Panc1 (cell line): ENCODE data around the gene SPSB1. TPM values are rescaled to one million over a fixed set of nuclear protein-coding genes. Genes with fewer than 3 reads are reported as not detected.

Experiments
- ATAC-seq: fragments of 200-7000 bp; cut with Tn5 transposase; 2 replicates; pipeline ENCODE4 v1.9.1; 2020; ENCODE audit warnings: mild to moderate bottlenecking, moderate library complexity
- BruUV-seq: library from RNA; stranded (reverse); fragments of 400-500 nt; replicated peaks from 2 replicates; lab custom pipeline; 2021; lab: Mats Ljungman, UMichigan
- CTCF ChIA-PET: fragments of 300-600 bp; sonication (Branson Sonifier 250); formaldehyde crosslinking; loops from one replicate; lab custom pipeline; 2022; ENCODE audit warnings: antibody characterized with exemption; lab: Charles Lee
- POLR2A ChIA-PET: fragments of 300-600 bp; sonication (Branson Sonifier 250); formaldehyde crosslinking; loops from one replicate; lab custom pipeline; 2022; ENCODE audit warnings: antibody characterized with exemption; lab: Charles Lee
- DNase-seq: peaks from one replicate; pipeline ENCODE4 v3.0.0-alpha.2; 2010; ENCODE audit warnings: low read depth, low spot score
- H3K27ac ChIP-seq: 2 replicates; pipeline ENCODE4 v1.5.1; 2011; ENCODE audit warnings: mild to moderate bottlenecking, low read length, inconsistent platforms
- H3K27me3 ChIP-seq: fragments of 200-500 bp; sonication (Bioruptor generic); 2 replicates; pipeline ENCODE4 v1.6.0; 2014; ENCODE audit warnings: low read length, inconsistent platforms; ENCODE audit not compliant: control insufficient read depth, insufficient read depth
- H3K36me3 ChIP-seq: fragments of 200-500 bp; sonication (Bioruptor generic); 2 replicates; pipeline ENCODE4 v1.5.1; 2014; ENCODE audit warnings: inconsistent platforms, mild to moderate bottlenecking, low read length, moderate library complexity; ENCODE audit not compliant: control insufficient read depth, insufficient read depth
- H3K4me1 ChIP-seq: 2 replicates; pipeline ENCODE4 v1.5.1; 2011; ENCODE audit warnings: inconsistent platforms, mild to moderate bottlenecking, low read length, moderate library complexity; ENCODE audit not compliant: control insufficient read depth, insufficient read depth
- H3K4me3 ChIP-seq, 2 experiments: 2 replicates each; pipeline ENCODE4 v1.5.1; 2011 to 2012; ENCODE audit warnings: low read depth in 2 of 2, low read length in 2 of 2, mild to moderate bottlenecking in 2 of 2, inconsistent platforms in 1 of 2, moderate library complexity in 1 of 2
- H3K9me3 ChIP-seq: fragments of 200-500 bp; sonication (Bioruptor generic); 2 replicates; pipeline ENCODE4 v1.5.1; 2014; ENCODE audit warnings: low read depth, mild to moderate bottlenecking, inconsistent platforms, low read length, moderate library complexity; ENCODE audit not compliant: control insufficient read depth, insufficient read depth
- POLR2AphosphoS5 ChIP-seq: IDR thresholded peaks from 2 replicates; pipeline ENCODE4 v1.6.1; 2012; ENCODE audit warnings: mild to moderate bottlenecking, low read depth, low read length, moderate library complexity
- REST ChIP-seq, 2 experiments: IDR thresholded peaks; 2 replicates each; pipeline ENCODE4 v1.6.1; 2011 to 2012; ENCODE audit warnings: low read depth in 2 of 2, control low read depth in 1 of 2, low read length in 1 of 2, mild to moderate bottlenecking in 1 of 2, moderate library complexity in 1 of 2; ENCODE audit not compliant: insufficient read depth in 1 of 2
- SIN3A ChIP-seq: IDR thresholded peaks from 2 replicates; pipeline ENCODE4 v1.6.1; 2012; ENCODE audit warnings: low read depth, mild to moderate bottlenecking, low read length, moderate library complexity, borderline replicate concordance; ENCODE audit not compliant: insufficient read depth
- TCF7L2 ChIP-seq: IDR thresholded peaks from 2 replicates; pipeline ENCODE4 v1.6.1; 2011; ENCODE audit warnings: mild to moderate bottlenecking, low read depth, low read length, inconsistent platforms
- in situ Hi-C: cut with HindIII; loops from 2 replicates; pipeline ENCODE4 v1.10.0; 2016; ENCODE audit warnings: low sequenced_read_pairs, low pct_unique_long_range_greater_than_20kb
- intact Hi-C: fragments of 100-400 bp; cut with micrococcal nuclease; formaldehyde crosslinking; loops from one replicate; pipeline ENCODE4 v1.10.0; 2022; ENCODE audit not compliant: unreplicated experiment
- total RNA-seq: library from RNA; stranded (reverse); gene quantifications from one replicate; pipeline ENCODE4 v1.2.1, GENCODE V29; 2021; ENCODE audit not compliant: unreplicated experiment
- TF ChIP-seq, protein P1 (sequence below): fragments of 450-650 bp; IDR thresholded peaks from 2 replicates; pipeline ENCODE4 v1.5.1; 2017; ENCODE audit warnings: mild to moderate bottlenecking

Gene SPSB1
- total RNA-seq, 1 experiment from 2014 or later = 73.7 TPM

GRCh38 chr1:9279172-9279840 lies 13.4 kb upstream of the SPSB1 start:
- H3K4me3 ChIP-seq = no peak overlapping the region
- ChIA-PET POLR2A (no interaction called here), CTCF (no interaction called here)
- no peaks in the 10 kb centered on the region for H3K9me3 ChIP-seq
- ATAC-seq (no peak), DNase-seq (no peak)
- no TSS peak for BruUV-seq
- intact Hi-C loops (no loop called here), in situ Hi-C loops (no loop called here)
- H3K36me3 ChIP-seq = no peaks in the 10 kb centered on the region
- H3K27me3 ChIP-seq = no peaks in the 10 kb centered on the region
- H3K4me1 ChIP-seq = peaks cover 58% of the 10 kb centered on the region
- H3K27ac ChIP-seq = peak overlapping the region; percentile 79
- TF ChIP-seq SIN3A = no peak
- TF ChIP-seq REST (IDR thresholded peaks at IDR 0.05; ENCODE audit: insufficient read depth in 1 of 2, low read depth in 2 of 2, low read length in 1 of 2) = no peak
- TF ChIP-seq POLR2AphosphoS5 = no peak
- no peak for TF ChIP-seq TCF7L2
- TF ChIP-seq, protein P1, sequence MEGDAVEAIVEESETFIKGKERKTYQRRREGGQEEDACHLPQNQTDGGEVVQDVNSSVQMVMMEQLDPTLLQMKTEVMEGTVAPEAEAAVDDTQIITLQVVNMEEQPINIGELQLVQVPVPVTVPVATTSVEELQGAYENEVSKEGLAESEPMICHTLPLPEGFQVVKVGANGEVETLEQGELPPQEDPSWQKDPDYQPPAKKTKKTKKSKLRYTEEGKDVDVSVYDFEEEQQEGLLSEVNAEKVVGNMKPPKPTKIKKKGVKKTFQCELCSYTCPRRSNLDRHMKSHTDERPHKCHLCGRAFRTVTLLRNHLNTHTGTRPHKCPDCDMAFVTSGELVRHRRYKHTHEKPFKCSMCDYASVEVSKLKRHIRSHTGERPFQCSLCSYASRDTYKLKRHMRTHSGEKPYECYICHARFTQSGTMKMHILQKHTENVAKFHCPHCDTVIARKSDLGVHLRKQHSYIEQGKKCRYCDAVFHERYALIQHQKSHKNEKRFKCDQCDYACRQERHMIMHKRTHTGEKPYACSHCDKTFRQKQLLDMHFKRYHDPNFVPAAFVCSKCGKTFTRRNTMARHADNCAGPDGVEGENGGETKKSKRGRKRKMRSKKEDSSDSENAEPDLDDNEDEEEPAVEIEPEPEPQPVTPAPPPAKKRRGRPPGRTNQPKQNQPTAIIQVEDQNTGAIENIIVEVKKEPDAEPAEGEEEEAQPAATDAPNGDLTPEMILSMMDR = no peak

DNA sequence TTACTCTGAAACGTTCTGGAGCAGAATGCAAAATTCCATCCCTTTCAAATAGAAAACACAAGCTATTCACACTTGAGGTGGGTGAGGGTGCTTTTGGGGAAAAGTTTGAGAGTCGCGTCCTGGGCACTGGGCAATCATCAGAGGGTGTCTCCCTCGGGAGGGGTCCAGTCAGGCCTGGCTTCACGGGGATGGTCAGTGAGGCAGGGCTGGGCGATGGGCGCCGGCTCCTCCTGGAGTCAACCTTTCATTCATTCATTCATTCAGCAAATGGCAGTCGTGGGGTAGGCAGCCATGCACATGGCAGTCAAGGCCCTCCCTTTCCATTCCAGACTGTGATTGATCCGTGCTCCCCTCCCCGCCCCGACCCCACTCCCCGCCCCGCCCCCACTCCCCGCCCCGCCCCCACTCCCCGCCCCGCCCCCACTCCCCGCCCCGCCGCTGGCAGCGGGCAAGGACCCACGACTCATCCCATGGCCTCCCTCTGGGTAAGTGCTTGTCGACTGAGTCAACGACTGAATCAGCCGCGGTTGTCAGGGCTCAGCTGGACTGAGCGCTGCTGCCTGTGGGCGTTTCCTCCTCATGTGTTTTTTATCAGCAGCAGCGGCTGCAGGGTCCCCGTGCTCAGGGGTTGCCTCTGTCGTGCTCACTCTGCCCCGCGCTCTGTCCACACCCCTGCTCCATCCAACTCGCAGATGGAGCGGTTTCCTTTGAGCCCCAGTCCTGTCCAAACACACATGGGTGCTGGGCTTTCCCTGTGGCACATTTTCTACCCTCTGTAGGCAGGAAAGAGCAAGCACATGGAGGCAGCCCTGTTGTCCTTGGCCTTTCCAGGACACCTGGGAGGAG lies 12.5 kb upstream of the SPSB1 start:
- CTCF ChIA-PET = no interaction called here
- H3K27me3 ChIP-seq = no peaks in the 10 kb centered on the region
- no TSS peak for BruUV-seq
- no peaks in the 10 kb centered on the region for H3K9me3 ChIP-seq
- ATAC-seq (peak; percentile 77), DNase-seq (no peak)
- peak overlapping the region; percentile 5 to 32; a peak in 2 of 4 replicates for H3K4me3 ChIP-seq
- TF ChIP-seq REST (IDR thresholded peaks at IDR 0.05; ENCODE audit: insufficient read depth in 1 of 2, low read depth in 2 of 2, low read length in 1 of 2) = no peak
- TF ChIP-seq, protein P1 = no peak
- TF ChIP-seq POLR2AphosphoS5 = no peak
- no peak for TF ChIP-seq TCF7L2
- TF ChIP-seq SIN3A = 0 out of 2 replicates have a peak, but pooled peaks have one; percentile 53
- peaks cover 53% of the 10 kb centered on the region for H3K4me1 ChIP-seq
- H3K27ac ChIP-seq = peak overlapping the region; percentile 81
- POLR2A ChIA-PET = no interaction called here
- in situ Hi-C loops (no loop called here), intact Hi-C loops (no loop called here)
- H3K36me3 ChIP-seq = no peaks in the 10 kb centered on the region
